ENCODE measurements around the gene PRDM5.

GRCh38 chr4:120901731-120902130 is 20.8 kb downstream of the PRDM5 start:
- TF ChIP-seq CTCF (IDR thresholded peaks at IDR 0.05): no peak
- TF ChIP-seq POLR2A (IDR thresholded peaks at IDR 0.05): no peak
- TF ChIP-seq EP300 (IDR thresholded peaks at IDR 0.05): no peak
